CD4-positive, alpha-beta T cell treated with Interleukin-15 for 1 hour (primary cell): ENCODE data around the gene PSMC3.

ENCODE experiments used
- DNase-seq: peaks from one replicate; pipeline ENCODE4 v3.0.0-alpha.2; 2020

PSMC3 gene

GRCh38 chr11:47411884-47412746, 14.1 kb downstream of the PSMC3 start:
- DNase-seq: peak; percentile 53

DNA sequence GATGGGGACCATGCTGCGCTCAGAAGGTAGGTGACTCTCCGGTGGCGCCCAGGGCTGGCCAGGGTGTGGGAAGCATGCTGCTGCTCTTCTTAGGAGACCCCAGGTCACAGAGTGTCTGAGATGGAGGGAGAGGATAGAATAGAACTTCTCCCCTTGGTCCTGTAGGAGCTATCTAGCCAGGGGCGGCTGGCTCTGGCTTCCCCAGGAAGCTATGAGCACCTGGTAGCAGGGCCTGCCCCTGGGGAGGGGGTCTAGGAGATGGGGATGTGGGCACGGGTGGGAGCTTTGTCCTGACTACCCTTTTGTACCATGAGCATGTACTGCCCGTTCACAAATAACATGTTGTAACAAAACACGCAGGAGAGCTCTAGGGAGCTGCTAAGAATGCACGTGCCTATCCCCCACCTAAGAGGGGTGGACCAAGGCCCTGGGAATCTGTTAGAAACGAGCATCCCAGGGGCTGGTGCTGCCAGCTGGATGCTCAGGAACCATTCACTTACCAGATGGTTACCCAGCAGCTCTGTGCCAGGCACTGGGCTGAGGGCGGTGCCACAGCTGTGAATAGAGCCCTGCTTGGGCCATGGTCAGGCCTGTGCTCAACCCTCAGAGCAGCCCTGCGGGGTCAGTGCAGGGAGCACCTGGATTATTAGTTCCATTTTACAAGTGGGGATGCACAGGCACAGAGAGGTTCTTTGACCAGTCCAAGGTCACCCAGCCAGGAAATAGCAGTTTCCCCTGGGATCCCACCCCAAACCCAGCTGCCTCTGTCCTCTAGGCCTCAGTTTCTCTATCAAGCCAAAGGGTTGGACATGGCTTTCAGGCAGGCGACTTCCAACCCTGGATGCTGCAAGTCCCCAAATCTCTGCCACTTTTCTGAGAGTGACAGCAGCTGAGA, 15.6 kb downstream of the PSMC3 start:
- no peak for DNase-seq

DNA sequence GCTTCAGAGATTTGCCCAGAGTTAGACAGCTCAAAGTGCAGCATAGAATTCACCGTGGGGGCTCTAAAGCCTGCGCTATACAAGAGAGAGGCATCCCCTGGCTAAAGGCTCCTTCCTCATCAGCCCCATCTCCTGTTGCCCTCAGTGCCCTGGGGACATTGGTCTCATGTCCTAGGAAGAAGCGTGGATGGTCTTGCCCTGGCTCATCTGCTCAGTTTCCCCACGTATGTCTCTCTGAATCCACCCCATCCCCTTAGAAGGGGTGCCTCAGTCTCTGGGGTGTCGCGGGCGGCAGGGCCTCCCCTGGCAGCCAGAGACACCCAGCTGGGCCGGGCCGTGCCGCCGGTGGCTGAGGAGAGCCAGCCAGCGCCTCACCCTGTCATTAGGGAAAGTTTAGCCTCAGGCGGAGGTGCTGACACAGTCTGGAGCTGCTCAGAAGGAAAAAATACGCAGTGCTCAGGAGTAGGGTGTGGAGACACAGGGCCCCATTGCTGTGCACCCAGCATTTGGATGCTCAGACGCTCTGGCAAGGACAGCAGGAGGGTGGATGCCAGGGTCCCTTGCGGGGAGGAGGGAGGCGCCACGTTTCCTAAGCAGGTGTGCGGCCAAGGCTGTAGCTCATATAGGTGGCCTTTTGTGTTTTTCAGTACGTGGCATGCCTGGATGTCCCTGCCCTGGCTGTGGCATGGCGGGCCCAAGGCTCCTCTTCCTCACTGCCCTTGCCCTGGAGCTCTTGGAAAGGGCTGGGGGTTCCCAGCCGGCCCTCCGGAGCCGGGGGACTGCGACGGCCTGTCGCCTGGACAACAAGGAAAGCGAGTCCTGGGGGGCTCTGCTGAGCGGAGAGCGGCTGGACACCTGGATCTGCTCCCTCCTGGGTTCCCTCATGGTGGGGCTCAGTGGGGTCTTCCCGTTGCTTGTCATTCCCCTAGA, 16.5 kb downstream of the PSMC3 start:
- DNase-seq: no peak

GRCh38 chr11:47408598-47409439, 17.4 kb downstream of the PSMC3 start:
- DNase-seq: no peak

- DNase-seq: peak; percentile 94
These were observed 18.3 kb downstream of the PSMC3 start, which contains the start of gene SLC39A13 for GRCh38 chr11:47407746-47408590. Gene SLC39A13, plus strand, starts transcription at chr11:47408590. Its CDS starts 1,505 bp downstream, at chr11:47410095.

GRCh38 chr11:47406896-47407745, 19.1 kb downstream of the PSMC3 start:
- DNase-seq: no peak

DNA sequence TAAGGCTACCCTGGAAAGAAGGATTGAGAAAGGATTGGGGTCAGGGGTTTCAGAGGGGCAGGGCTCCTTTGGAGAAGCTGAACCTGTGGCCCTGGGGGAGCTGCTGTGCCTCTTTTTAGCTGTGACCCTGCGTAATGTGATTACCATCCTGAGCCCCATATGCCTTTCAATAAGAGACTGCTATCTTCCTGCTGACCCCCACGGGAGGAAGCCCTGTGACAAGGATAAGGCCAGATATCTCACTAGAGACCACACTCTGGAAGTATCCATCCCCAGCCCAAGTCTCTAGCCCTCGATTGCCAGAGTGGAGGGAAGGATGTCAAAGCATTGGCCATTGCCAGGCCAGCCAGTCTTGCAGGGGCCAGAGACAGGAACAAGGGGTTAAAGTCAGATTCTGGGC, 22.7 kb downstream of the PSMC3 start:
- no peak for DNase-seq

- no peak for DNase-seq
These were observed 23.1 kb downstream of the PSMC3 start for GRCh38 chr11:47403135-47403534.

GRCh38 chr11:47400768-47401279, 25.4 kb downstream of the PSMC3 start:
- no peak for DNase-seq

DNA sequence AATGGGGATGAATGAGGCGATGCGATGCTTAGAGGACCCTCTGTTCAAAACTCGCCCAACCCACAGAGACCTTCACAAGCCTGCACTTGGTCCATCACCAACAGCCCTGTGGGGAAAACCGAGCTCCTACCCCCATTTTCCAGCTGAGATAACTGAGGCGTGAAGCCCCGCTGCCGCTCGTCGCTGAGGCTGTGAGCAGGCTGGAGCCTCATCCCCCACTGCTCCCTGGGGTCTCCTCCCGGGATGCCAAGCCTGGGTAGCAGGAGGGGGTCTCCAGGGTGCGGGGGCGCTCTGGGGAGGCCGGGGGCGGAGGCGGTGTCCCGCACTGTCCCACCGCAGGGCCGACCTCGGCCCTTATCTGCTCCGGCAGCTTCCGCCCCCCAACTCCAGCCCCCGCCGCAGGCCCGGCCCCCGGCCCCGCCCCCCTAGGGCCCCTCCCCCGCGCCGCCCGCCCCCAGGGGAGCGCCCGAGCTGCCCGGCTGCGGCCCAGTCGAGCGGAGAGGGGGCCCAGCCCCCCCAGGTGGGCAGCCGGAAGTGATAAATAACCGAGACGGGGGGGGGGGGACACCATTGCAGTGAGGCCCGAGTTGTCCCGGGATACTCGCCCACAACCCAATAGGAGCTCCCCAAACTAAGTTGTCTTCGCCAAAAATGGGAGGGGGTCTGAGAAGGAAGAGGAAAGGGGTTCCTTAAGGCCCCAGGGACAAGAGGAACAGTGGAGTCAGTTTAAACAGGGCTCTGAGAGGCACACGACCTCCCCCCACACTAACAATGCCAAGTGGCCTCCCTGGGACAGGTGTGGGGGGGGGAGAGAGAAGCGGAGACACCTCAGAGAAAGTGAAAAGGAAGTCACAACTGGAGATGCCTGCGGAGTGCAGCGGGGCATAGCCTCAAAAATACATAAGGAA, 26.1 kb downstream of the PSMC3 start:
- DNase-seq: no peak

DNA sequence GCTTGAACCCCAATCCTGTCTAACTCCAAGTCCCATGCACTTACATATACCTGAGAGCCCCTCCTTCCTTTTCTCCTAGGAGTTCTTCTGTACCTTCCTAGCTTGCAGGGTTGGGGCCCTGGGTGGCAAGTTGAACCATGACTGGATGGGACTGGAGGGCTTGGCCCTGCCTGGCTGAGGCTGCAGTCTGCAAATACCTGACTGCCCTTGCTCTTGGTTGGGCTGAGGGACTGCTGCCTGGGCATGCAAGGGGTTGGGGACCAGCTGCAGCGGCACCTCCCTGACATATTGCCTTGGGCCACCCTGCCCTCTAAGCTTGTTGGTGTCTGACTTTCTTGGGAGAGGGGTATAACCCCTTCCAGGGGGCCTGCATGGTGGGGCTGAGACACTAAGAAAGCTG, 27.7 kb downstream of the PSMC3 start:
- no peak for DNase-seq

GRCh38 chr11:47398011-47398410, 28.2 kb downstream of the PSMC3 start:
- DNase-seq: no peak

- DNase-seq: no peak
These were observed 30.3 kb downstream of the PSMC3 start for GRCh38 chr11:47396049-47396320.

DNA sequence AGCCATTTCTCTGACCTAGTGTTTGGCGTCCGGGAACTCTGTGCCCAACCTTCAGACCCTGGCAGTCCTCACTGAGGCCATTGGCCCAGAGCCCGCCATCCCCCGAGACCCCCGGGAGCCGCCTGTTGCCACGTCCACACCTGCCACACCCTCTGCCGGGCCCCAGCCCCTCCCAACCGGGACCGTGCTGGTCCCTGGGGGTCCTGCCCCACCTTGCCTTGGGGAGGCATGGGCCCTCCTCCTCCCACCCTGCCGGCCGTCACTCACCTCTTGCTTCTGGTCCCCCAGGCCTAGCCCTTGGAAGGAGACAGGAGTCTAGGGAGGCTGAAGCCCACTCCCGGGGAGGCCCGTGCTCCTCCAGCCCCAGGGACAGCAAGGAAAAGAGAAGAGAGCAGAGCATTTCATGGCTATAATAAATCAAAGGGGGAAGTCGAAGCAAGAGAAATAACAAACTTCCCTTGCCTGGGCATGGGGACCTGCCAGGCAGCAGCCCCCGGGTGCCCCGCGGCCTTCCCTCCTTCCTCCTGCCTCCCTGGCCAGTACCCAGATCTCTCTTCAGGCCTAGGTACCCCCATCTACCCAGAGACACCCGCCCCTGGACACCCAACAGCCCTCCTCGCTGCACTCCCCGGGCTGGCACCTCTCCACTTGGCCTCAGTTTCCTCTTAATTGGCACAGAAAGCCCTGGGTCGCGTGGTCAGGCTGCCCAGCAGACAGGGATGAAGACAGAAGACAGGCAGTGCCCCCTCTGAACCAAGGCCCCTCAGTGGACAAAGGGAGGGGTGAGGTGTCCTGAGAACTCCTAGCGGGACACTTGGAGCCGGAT, 30.8 kb downstream of the PSMC3 start:
- DNase-seq: no peak

- DNase-seq: peak; percentile 84
These were observed 31.7 kb downstream of the PSMC3 start for GRCh38 chr11:47394322-47395222.

- DNase-seq: no peak
These were observed 32.3 kb downstream of the PSMC3 start for GRCh38 chr11:47394050-47394321.
